HG03159 (cell line): ENCODE results near the gene RAMP2.

Experiments used
- ATAC-seq: cut with Tn5 transposase; IDR thresholded peaks from one replicate; pipeline ENCODE4 v1.9.1; 2021; ENCODE audit warnings: mild to moderate bottlenecking, moderate library complexity; ENCODE audit not compliant: unreplicated experiment

RAMP2 gene

GRCh38 chr17:42791948-42792347 lies 30.9 kb downstream of the RAMP2 start:
- no peak for ATAC-seq

- ATAC-seq = no peak
Observed at GRCh38 chr17:42792545-42792944, 31.5 kb downstream of the RAMP2 start.

GRCh38 chr17:42795061-42795460 lies 34.0 kb downstream of the RAMP2 start:
- no peak for ATAC-seq

- no peak for ATAC-seq
Observed at GRCh38 chr17:42795465-42795864, 34.4 kb downstream of the RAMP2 start.

- ATAC-seq = no peak
Observed at GRCh38 chr17:42796066-42796758, 35.2 kb downstream of the RAMP2 start.

- no peak for ATAC-seq
Observed at GRCh38 chr17:42797067-42798007, 36.3 kb downstream of the RAMP2 start.

- ATAC-seq = no peak
Observed at GRCh38 chr17:42798011-42798382, 37.0 kb downstream of the RAMP2 start.

- ATAC-seq = peak; percentile 70
Observed at GRCh38 chr17:42798383-42799380, 37.7 kb downstream of the RAMP2 start, which contains the start of the genes CNTD1 and COA3. Gene CNTD1, plus strand, starts transcription at chr17:42798861. Its CDS starts 207 bp downstream, at chr17:42799068. Gene COA3, minus strand, starts transcription at chr17:42798704. Its CDS starts 23 bp downstream, at chr17:42798681.

GRCh38 chr17:42803074-42803883 lies 42.3 kb downstream of the RAMP2 start:
- no peak for ATAC-seq

- ATAC-seq = no peak
Observed at GRCh38 chr17:42804918-42805367, 43.9 kb downstream of the RAMP2 start.

- ATAC-seq = no peak
Observed at GRCh38 chr17:42806249-42806648, 45.2 kb downstream of the RAMP2 start.

GRCh38 chr17:42809250-42809649 lies 48.2 kb downstream of the RAMP2 start:
- ATAC-seq = no peak
